PC-3 (cell line): ENCODE results near the gene ZC3H11A.

Source experiments
- CTCF ChIP-seq: fragments of 300-600 bp; sonication (generic); conservative IDR thresholded peaks from 2 replicates; pipeline ENCODE4 v1.5.1; 2017; ENCODE audit warnings: antibody characterized with exemption, low read depth, mild to moderate bottlenecking, low read length
- EZH2 ChIP-seq: fragments of 300-600 bp; sonication (generic); IDR thresholded peaks from one replicate; pipeline ENCODE4 v1.6.1; 2017; ENCODE audit warnings: antibody characterized with exemption, mild to moderate bottlenecking, low read length; ENCODE audit not compliant: unreplicated experiment

GRCh38 chr1:203842559-203842876 is 47.1 kb downstream of the ZC3H11A start:
- no peak for TF ChIP-seq EZH2
- TF ChIP-seq CTCF, result no peak
